ENCODE data around the gene CYSTM1.

CYSTM1 gene

DNA sequence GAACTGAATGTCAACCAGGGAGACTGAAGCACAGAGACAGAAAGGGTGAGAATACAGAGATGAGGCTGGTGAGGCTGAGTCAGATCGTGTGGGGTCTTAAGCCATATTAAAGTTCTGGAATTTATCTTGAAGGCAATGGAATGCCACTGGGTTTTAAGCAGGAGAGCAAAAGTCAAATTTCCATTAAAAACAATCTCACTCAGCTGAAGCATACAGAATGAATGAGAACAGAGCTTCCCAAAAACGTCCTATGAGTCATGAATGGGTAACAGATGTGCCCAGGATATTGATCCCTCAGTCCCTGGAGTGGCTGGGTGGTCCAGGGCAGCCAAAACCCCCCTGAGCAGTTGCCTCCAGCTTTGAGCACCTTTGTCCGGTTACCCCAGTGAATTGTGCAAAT, 83.0 kb downstream of the CYSTM1 start:
- DNase-seq (ENCODE audit: low spot score): peak; percentile 35

- DNase-seq (ENCODE audit: low spot score): no peak
Observed at GRCh38 chr5:140258873-140259272, 83.9 kb downstream of the CYSTM1 start.

GRCh38 chr5:140259500-140259899, 84.5 kb downstream of the CYSTM1 start:
- no peak for DNase-seq (ENCODE audit: low spot score)

DNA sequence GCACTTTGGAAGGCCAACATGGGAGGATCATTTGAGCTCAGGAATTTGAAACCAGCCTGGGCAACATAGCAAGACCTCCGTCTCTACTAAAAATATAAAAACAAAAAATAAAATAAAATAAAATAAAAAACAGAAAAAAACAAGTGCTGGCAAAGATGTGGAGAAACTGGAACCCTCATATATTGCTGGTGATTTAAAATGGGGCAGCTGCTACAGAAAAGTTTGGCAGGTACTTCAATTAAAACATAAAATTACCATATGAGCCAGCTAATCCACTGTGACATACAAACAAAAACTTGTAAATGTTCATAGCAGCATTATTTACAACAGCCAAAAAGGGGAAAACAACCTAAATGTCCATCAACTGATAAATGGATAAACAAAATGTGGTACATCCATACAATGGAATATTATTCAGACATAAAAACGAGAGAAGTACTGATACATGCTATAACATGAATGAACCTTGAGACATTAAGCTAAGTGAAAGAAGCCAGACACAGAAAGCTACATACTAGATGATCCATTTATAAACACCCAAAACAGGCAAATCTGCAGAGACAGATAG, 85.2 kb downstream of the CYSTM1 start:
- DNase-seq (ENCODE audit: low spot score): no peak

DNA sequence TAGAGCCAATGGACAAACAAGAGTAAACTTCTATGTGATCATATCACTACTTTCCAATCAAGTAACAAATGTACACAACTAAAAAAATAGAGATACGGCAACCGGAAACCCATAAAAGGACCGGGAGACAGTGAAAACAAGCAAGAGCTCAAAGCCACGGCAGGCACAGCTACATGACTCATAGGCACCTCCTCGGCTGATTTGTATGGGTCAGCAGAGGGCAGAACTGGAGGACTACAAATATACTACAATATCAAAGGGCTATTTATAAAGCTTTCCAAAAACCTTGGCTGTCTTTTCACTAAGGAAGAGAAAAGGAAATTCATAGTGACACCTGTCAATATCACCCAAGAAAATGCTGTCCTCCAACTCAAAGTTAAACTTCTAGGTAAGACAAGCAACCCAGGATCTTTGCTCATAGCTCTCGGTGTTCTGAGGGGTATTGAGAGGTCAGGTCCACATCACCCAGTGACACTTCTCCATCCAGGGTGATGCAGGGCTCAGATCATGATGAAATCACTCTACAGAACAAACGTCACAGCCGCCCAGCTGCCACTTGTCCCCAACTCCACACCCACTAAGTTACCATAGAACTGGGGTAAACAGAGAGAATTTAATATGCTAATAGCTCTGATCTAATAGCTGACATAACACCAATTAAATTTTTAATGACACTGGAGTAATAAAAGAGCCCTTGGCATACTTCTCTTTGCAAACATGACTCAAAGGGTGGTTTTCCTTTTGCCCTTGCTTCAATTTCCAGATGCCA, 86.6 kb downstream of the CYSTM1 start:
- DNase-seq (ENCODE audit: low spot score): peak; percentile 94

DNA sequence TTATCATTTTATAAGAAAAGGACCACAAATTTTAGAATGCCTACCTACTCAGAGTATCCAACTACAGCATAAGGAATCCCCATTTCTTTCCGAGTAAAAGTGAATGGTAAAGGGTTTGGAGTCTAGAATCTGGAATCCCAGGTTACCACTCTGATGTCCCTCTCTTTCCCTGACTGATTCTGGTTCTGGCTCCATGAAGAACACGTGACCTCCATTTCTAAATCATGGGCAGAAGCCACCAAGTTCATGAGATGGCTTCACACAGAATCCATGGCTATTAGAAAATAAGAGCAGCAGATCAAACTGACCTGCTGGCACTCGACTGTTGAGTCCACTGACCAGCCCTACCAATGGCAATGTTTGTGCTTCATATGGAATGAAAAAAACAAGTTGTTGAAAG, 87.2 kb downstream of the CYSTM1 start:
- DNase-seq (ENCODE audit: low spot score): no peak

- no peak for DNase-seq (ENCODE audit: low spot score)
Observed at GRCh38 chr5:140262839-140263238, 87.9 kb downstream of the CYSTM1 start.

DNA sequence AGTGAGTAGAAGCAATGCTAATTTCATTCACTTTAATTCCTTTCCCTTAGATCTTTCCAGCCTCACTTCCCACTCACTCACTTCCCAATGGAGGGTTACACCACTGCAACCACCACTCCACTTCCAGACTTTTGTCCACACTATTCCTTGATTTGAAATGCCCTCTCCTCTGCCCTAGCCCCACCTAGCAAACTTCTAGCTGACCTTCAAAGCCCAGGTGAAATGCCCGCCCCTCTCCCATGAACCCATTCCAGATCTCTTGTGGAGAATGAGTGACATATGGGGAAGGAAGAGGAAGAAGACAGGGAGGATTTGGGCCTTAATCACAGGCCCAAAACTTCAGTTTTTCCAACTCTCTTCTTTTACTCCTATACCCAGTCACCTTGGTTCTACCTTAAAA, 90.9 kb downstream of the CYSTM1 start:
- DNase-seq (ENCODE audit: low spot score): no peak

- DNase-seq (ENCODE audit: low spot score): no peak
Observed at GRCh38 chr5:140266471-140267200, 91.6 kb downstream of the CYSTM1 start.

GRCh38 chr5:140267201-140267540, 92.2 kb downstream of the CYSTM1 start:
- no peak for DNase-seq (ENCODE audit: low spot score)

DNA sequence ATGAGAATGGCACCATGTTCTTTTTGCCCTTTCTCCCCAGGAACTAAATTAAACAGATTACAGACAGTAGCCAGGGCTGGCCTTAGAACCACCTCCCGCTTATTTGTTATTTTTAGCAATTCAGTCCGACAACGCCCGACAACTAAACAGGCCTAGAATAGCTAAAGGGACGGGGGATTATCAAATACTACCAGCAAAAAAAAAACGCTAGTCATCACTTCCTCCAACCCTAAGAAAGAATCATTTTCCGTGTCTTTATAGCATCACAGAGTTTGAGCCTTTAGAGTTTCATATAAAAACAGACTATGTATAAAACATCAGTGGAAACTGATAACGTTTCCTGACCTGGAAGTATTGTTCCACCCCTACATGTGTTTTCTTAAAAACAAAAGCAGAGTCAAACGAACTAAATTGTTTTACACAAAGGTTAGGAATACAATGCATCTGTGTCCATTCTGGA, 92.6 kb downstream of the CYSTM1 start:
- no peak for DNase-seq (ENCODE audit: low spot score)

DNA sequence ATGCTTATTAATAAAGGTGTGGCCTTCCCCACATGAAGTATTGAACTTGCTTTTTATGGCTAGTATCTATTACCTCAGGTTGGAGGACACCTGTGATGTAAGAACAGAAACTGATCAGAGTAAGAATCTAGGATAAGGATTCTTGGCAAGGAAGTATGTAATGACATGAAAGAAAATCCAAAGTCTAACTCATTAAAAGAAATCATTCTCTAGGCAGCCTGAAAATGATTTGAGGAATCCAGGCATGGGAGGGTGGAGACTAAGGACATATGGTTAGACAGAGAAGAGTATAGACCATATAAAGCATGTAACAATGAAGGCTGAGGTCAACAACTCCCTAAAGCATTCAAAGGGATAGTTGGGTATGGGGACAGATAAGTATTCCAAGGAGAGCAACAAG, 95.0 kb downstream of the CYSTM1 start:
- DNase-seq (ENCODE audit: low spot score): no peak

GRCh38 chr5:140273401-140273877, 98.5 kb downstream of the CYSTM1 start:
- DNase-seq (ENCODE audit: low spot score): no peak

- DNase-seq (ENCODE audit: low spot score): no peak
Observed at GRCh38 chr5:140275837-140276236, 100.8 kb downstream of the CYSTM1 start.

- no peak for DNase-seq (ENCODE audit: low spot score)
Observed at GRCh38 chr5:140282266-140282665, 107.3 kb downstream of the CYSTM1 start.

GRCh38 chr5:140284013-140284412, 109.0 kb downstream of the CYSTM1 start:
- DNase-seq (ENCODE audit: low spot score): no peak

- DNase-seq (ENCODE audit: low spot score): no peak
Observed at GRCh38 chr5:140286424-140286823, 111.4 kb downstream of the CYSTM1 start.

DNA sequence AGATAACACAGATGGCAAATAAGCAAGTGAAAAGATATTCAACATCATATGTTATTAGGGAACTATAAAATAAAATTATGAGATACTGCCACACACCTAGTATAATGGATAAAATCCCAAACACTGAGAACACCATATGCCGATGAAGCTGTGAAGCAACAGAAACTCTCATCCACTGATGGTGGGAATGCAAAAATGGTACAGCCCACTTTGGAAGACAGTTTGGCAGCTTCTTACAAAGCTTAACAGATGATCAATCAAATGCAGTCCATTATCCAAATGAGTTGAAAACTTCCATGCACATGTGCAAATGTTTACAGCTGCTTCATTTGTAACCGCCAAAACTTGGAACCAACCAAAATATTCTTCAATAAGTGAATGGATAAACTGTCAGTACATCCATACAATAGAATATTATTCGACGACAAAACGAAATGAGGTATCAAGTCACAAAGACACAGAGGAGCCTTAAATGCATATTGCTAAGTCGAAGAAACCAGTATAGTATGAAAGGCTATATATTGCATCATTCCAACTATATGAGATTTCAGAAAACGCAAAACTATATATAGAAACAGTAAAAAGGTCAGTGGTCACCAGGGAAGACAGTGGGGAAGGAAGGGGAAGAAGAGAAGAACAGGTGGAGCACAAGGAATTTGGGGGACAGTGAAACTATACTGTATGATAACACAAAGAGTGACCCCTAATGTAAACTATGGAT, 113.0 kb downstream of the CYSTM1 start:
- DNase-seq (ENCODE audit: low spot score): no peak

DNA sequence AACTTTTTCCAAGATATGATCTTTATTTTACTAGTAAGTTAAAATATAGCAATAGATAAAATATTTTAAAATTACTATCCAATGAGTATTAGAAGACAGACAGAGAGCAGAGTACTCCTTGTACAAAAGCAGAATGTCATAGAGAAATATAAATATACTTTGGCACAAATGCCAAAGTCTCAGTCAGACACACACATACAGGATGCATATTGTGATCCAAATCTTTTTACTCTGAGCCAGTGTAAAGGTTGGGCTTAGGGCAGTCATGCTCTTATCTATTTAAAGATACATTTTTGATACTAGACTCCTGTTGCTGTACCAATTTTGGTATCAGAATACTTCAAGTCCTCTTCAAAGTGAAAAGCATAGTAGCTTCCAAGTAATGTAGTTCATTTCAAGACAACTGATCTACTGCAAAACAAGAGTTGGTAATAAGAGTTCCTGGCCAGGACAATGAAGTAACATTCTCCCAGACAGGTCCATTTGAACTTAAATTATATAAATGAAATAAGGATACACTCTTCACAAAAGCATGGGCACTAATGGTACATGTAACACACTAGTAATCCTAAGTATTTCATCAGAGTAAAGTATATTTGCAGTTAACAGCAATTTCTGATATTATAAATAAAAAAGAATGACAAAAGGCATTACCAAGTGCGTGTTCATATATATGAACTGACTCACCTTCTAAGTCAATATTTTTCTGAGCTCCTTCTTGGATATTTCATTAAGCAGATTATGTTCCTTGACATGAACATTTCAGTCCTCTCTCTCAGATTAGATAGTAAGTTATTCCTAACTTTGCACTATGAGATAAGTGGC, 117.4 kb downstream of the CYSTM1 start:
- no peak for DNase-seq (ENCODE audit: low spot score)

Measured in AG08395 (cell line).